HEK293T (cell line): ENCODE results near the gene PGBD1.

ENCODE experiments used
- ARNT ChIP-seq: fragments of 450-650 bp; IDR thresholded peaks from 2 replicates; pipeline ENCODE4 v1.6.1; 2017; ENCODE audit warnings: mild to moderate bottlenecking
- BHLHE40 ChIP-seq: fragments of 450-650 bp; IDR thresholded peaks from 2 replicates; pipeline ENCODE4 v1.6.1; 2016; ENCODE audit warnings: mild to moderate bottlenecking, moderate library complexity, borderline replicate concordance
- CTBP1 ChIP-seq: fragments of 450-650 bp; IDR thresholded peaks from 2 replicates; pipeline ENCODE4 v1.6.1; 2016; ENCODE audit warnings: borderline replicate concordance
- FOXM1 ChIP-seq: fragments of 450-650 bp; IDR thresholded peaks from 2 replicates; pipeline ENCODE4 v1.6.1; 2017; ENCODE audit warnings: mild to moderate bottlenecking, borderline replicate concordance
- HDGF ChIP-seq: fragments of 450-650 bp; IDR thresholded peaks from 2 replicates; pipeline ENCODE4 v1.6.1; 2017; ENCODE audit warnings: antibody characterized with exemption, borderline replicate concordance
- L3MBTL2 ChIP-seq: fragments of 450-650 bp; conservative IDR thresholded peaks from 2 replicates; pipeline ENCODE4 v1.6.1; 2016; ENCODE audit warnings: mild to moderate bottlenecking
- LEF1 ChIP-seq: fragments of 450-650 bp; IDR thresholded peaks from 2 replicates; pipeline ENCODE4 v1.6.1; 2017; ENCODE audit warnings: mild to moderate bottlenecking, borderline replicate concordance
- NFRKB ChIP-seq: fragments of 450-650 bp; IDR thresholded peaks from 2 replicates; pipeline ENCODE4 v1.6.1; 2016; ENCODE audit warnings: mild to moderate bottlenecking, moderate library complexity
- PKNOX1 ChIP-seq: fragments of 450-650 bp; IDR thresholded peaks from 2 replicates; pipeline ENCODE4 v1.6.1; 2016
- SP1 ChIP-seq: fragments of 450-650 bp; IDR thresholded peaks from 2 replicates; pipeline ENCODE4 v1.6.1; 2017
- TARDBP ChIP-seq: fragments of 450-650 bp; IDR thresholded peaks from 2 replicates; pipeline ENCODE4 v1.6.1; 2016

GRCh38 chr6:28277746-28278145 lies 3.6 kb upstream of the PGBD1 start:
- TF ChIP-seq LEF1 (no peak), BHLHE40 (no peak), FOXM1 (no peak), SP1 (no peak), HDGF (no peak), CTBP1 (no peak), L3MBTL2 (no peak), PKNOX1 (no peak), TARDBP (no peak), NFRKB (no peak), ARNT (no peak)
